ENCODE results near the gene MIA3. TPM values are rescaled to one million over a fixed set of nuclear protein-coding genes. Genes with fewer than 3 reads are reported as not detected.

Gene MIA3
- polyA plus RNA-seq, 1 of the 3 experiments (the other 2 are of a cell fraction): 51.4 TPM

- no peaks in the 10 kb centered on the region for H3K9me3 ChIP-seq
- peaks cover 0 to 14% of the 10 kb centered on the region in 2 experiments; a peak in 3 of 4 replicates for H3K4me1 ChIP-seq (ENCODE audit: control insufficient read depth in 1 of 2, insufficient read depth in 2 of 2, low read depth in 1 of 2, low read length in 1 of 2)
- TF ChIP-seq MEF2A (IDR thresholded peaks at IDR 0.05; ENCODE audit: borderline replicate concordance, low read depth) (no peak), RCOR1 (IDR thresholded peaks at IDR 0.05; ENCODE audit: low read length) (no peak), TAF1 (IDR thresholded peaks at IDR 0.05; ENCODE audit: borderline replicate concordance, low read depth, low read length) (no peak), RAD21 (IDR thresholded peaks at IDR 0.05; ENCODE audit: low read length) (no peak), REST (IDR thresholded peaks at IDR 0.05; ENCODE audit: low read depth, low read length) (no peak), SIN3A (IDR thresholded peaks at IDR 0.05; ENCODE audit: borderline replicate concordance, low read depth, low read length) (no peak), USF1 (IDR thresholded peaks at IDR 0.05; ENCODE audit: borderline replicate concordance, low read depth) (no peak)
- TF ChIP-seq, protein P1, sequence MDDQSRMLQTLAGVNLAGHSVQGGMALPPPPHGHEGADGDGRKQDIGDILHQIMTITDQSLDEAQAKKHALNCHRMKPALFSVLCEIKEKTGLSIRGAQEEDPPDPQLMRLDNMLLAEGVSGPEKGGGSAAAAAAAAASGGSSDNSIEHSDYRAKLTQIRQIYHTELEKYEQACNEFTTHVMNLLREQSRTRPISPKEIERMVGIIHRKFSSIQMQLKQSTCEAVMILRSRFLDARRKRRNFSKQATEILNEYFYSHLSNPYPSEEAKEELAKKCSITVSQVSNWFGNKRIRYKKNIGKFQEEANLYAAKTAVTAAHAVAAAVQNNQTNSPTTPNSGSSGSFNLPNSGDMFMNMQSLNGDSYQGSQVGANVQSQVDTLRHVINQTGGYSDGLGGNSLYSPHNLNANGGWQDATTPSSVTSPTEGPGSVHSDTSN (IDR thresholded peaks at IDR 0.05): no peak
- POLR2A ChIA-PET: no interaction called here
- H3K9me2 ChIP-seq: no peaks in the 10 kb centered on the region
- WGBS (ENCODE audit: low lambda C conversion rate): 86% methylated on average over 3 of the region's 3 CpGs
- peaks cover 23% of the 10 kb centered on the region for H3K79me2 ChIP-seq (ENCODE audit: insufficient read depth)
- no peak overlapping the region for H3K4me2 ChIP-seq
- H3K4me3 ChIP-seq (ENCODE audit: low read depth in 2 of 2, low read length in 1 of 2): no peak overlapping the region
- no peaks in the 10 kb centered on the region for H4K20me1 ChIP-seq (ENCODE audit: insufficient read depth)
- CTCF ChIA-PET: interaction anchor here (0.7 kb wide), 1 partner anchor 19 kb away, joined by 3 read pairs; no protein-coding TSS in a partner anchor
- no peaks in the 10 kb centered on the region for H3K27me3 ChIP-seq (ENCODE audit: insufficient read depth)
- DNase-seq: no peak
- no peak overlapping the region for H3K27ac ChIP-seq (ENCODE audit: low read depth in 2 of 2, low read length in 1 of 2)
- H3K9ac ChIP-seq: no peak overlapping the region
- H3F3A ChIP-seq (replicated peaks; ENCODE audit: insufficient read depth): no peaks in the 10 kb centered on the region
- H3K36me3 ChIP-seq (replicated peaks in 1 of 2; ENCODE audit: control insufficient read depth in 1 of 2, insufficient read depth in 2 of 2, low read length in 1 of 2): peaks cover 2 to 4% of the 10 kb centered on the region in 2 experiments
- H2AFZ ChIP-seq (ENCODE audit: low read depth): no peak overlapping the region
These were observed 25.7 kb upstream of the MIA3 start for GRCh38 chr1:222592171-222592570.

- CTCF ChIA-PET: interaction anchor here (1.4 to 2.6 kb wide), 2 partner anchors 15 to 130 kb away, joined by 4 to 7 read pairs; no protein-coding TSS in a partner anchor
- POLR2A ChIA-PET: no interaction called here
- WGBS (ENCODE audit: low lambda C conversion rate): 65% methylated on average over 3 of the region's 3 CpGs
These were observed 23.1 kb upstream of the MIA3 start for GRCh38 chr1:222594789-222595188.

More at GRCh38 chr1:222594789-222595188, 23.1 kb upstream of the MIA3 start:
- H3K27ac ChIP-seq (ENCODE audit: low read depth in 2 of 2, low read length in 1 of 2): no peak overlapping the region
- no peaks in the 10 kb centered on the region for H3K9me3 ChIP-seq
- no peak overlapping the region for H3K9ac ChIP-seq
- no peaks in the 10 kb centered on the region for H3K27me3 ChIP-seq (ENCODE audit: insufficient read depth)
- no peaks in the 10 kb centered on the region for H4K20me1 ChIP-seq (ENCODE audit: insufficient read depth)
- H3K79me2 ChIP-seq (ENCODE audit: insufficient read depth): no peaks in the 10 kb centered on the region
- no peaks in the 10 kb centered on the region for H3F3A ChIP-seq (replicated peaks; ENCODE audit: insufficient read depth)
- no peak for DNase-seq
- H3K36me3 ChIP-seq (replicated peaks in 1 of 2; ENCODE audit: control insufficient read depth in 1 of 2, insufficient read depth in 2 of 2, low read length in 1 of 2): no peaks in the 10 kb centered on the region
- no peaks in the 10 kb centered on the region for H3K9me2 ChIP-seq
- no peak overlapping the region for H3K4me2 ChIP-seq
- H3K4me1 ChIP-seq (ENCODE audit: control insufficient read depth in 1 of 2, insufficient read depth in 2 of 2, low read depth in 1 of 2, low read length in 1 of 2): peaks cover 0 to 5% of the 10 kb centered on the region in 2 experiments; a peak in 2 of 4 replicates
- H3K4me3 ChIP-seq (ENCODE audit: low read depth in 2 of 2, low read length in 1 of 2): no peak overlapping the region
- TF ChIP-seq JUND (IDR thresholded peaks at IDR 0.05) (no peak), MAX (IDR thresholded peaks at IDR 0.05; ENCODE audit: low read depth) (no peak), FOXJ3 (CRISPR knock-in tag; IDR thresholded peaks at IDR 0.05) (no peak)
- TF ChIP-seq, protein P2, sequence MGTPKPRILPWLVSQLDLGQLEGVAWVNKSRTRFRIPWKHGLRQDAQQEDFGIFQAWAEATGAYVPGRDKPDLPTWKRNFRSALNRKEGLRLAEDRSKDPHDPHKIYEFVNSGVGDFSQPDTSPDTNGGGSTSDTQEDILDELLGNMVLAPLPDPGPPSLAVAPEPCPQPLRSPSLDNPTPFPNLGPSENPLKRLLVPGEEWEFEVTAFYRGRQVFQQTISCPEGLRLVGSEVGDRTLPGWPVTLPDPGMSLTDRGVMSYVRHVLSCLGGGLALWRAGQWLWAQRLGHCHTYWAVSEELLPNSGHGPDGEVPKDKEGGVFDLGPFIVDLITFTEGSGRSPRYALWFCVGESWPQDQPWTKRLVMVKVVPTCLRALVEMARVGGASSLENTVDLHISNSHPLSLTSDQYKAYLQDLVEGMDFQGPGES (IDR thresholded peaks at IDR 0.05; ENCODE audit: low read depth, low read length): no peak
- TF ChIP-seq, protein P1 (IDR thresholded peaks at IDR 0.05): no peak
- H2AFZ ChIP-seq (ENCODE audit: low read depth): no peak overlapping the region
